ENCODE results near the gene NKAIN2. TPM values are rescaled to one million over a fixed set of nuclear protein-coding genes. Genes with fewer than 3 reads are reported as not detected.

NKAIN2 gene
- total RNA-seq, 1 donor from 2014 or later = not detected

- Histone ChIP-seq H3K27ac (no peak overlapping the region), H3K4me3 (no peak overlapping the region), H3K4me1 (no peaks in the 10 kb centered on the region), H3K36me3 (no peaks in the 10 kb centered on the region), H3K9me3 (no peaks in the 10 kb centered on the region), H3K27me3 (no peaks in the 10 kb centered on the region)
- ATAC-seq (no peak), DNase-seq (no peak)
- no peak for TF ChIP-seq CTCF (IDR thresholded peaks at IDR 0.05)
- intact Hi-C loops (cut with DNase I) = no loop called here
These were observed 872.4 kb downstream of the NKAIN2 start for GRCh38 chr6:124676033-124676432.

GRCh38 chr6:124677874-124678273, 874.2 kb downstream of the NKAIN2 start:
- DNase-seq (no peak), ATAC-seq (no peak)
- Histone ChIP-seq H3K27ac (no peak overlapping the region), H3K36me3 (no peaks in the 10 kb centered on the region), H3K9me3 (no peaks in the 10 kb centered on the region), H3K4me3 (no peak overlapping the region), H3K27me3 (no peaks in the 10 kb centered on the region), H3K4me1 (no peaks in the 10 kb centered on the region)
- TF ChIP-seq CTCF (IDR thresholded peaks at IDR 0.05) = no peak
- intact Hi-C loops (cut with DNase I) = no loop called here

- Histone ChIP-seq H3K4me3 (no peak overlapping the region), H3K36me3 (no peaks in the 10 kb centered on the region), H3K4me1 (no peaks in the 10 kb centered on the region), H3K27ac (no peak overlapping the region), H3K27me3 (no peaks in the 10 kb centered on the region), H3K9me3 (no peaks in the 10 kb centered on the region)
- intact Hi-C loops (cut with DNase I) = no loop called here
- no peak for TF ChIP-seq CTCF (IDR thresholded peaks at IDR 0.05)
- no peak for DNase-seq
- no peak for ATAC-seq
These were observed 875.7 kb downstream of the NKAIN2 start for GRCh38 chr6:124679387-124679786.

- no peak overlapping the region for H3K27ac ChIP-seq
- intact Hi-C loops (cut with DNase I) = no loop called here
- no peak for TF ChIP-seq CTCF (IDR thresholded peaks at IDR 0.05)
- H3K36me3 ChIP-seq = no peaks in the 10 kb centered on the region
- no peaks in the 10 kb centered on the region for H3K27me3 ChIP-seq
- no peak for DNase-seq
- no peak for ATAC-seq
- H3K4me1 ChIP-seq = no peaks in the 10 kb centered on the region
- H3K9me3 ChIP-seq = no peaks in the 10 kb centered on the region
- H3K4me3 ChIP-seq = no peak overlapping the region
These were observed 879.1 kb downstream of the NKAIN2 start for GRCh38 chr6:124682751-124683150.

GRCh38 chr6:124683507-124683906, 879.8 kb downstream of the NKAIN2 start:
- DNase-seq = no peak
- Histone ChIP-seq H3K27me3 (no peaks in the 10 kb centered on the region), H3K4me1 (no peaks in the 10 kb centered on the region), H3K4me3 (no peak overlapping the region), H3K9me3 (no peaks in the 10 kb centered on the region), H3K27ac (no peak overlapping the region), H3K36me3 (no peaks in the 10 kb centered on the region)
- TF ChIP-seq CTCF (IDR thresholded peaks at IDR 0.05) = no peak
- no peak for ATAC-seq
- intact Hi-C loops (cut with DNase I) = no loop called here

GRCh38 chr6:124684621-124685020, 881.0 kb downstream of the NKAIN2 start:
- TF ChIP-seq CTCF (IDR thresholded peaks at IDR 0.05) = no peak
- Histone ChIP-seq H3K27me3 (no peaks in the 10 kb centered on the region), H3K4me3 (no peak overlapping the region), H3K4me1 (no peaks in the 10 kb centered on the region), H3K27ac (no peak overlapping the region), H3K9me3 (no peaks in the 10 kb centered on the region), H3K36me3 (no peaks in the 10 kb centered on the region)
- ATAC-seq (no peak), DNase-seq (no peak)
- intact Hi-C loops (cut with DNase I) = no loop called here
